ENCODE results near the gene NUP205. TPM values are rescaled to one million over a fixed set of nuclear protein-coding genes. Genes with fewer than 3 reads are reported as not detected.

Gene NUP205
- total and polyA plus RNA-seq, 12 donors, result 22.3 to 48.1 (median 35.4) TPM

DNA sequence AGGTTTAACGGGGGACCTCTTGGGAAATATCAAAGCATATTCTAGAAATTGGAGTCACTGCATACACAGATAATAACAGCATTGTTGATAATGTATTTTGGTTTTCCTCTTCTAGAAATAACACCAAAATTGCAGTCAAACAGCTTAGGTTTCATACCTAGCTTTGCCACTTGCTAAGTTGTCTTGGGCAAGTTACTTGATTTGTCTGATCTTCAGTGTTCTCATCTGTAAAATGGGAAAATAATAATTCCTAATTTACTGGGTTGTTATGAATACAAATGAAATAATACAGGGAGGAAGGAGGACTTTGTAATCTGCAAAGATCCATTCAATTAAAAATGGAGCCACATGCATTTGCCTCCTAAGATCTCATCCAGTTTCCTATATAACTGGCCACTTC lies 20.3 kb upstream of the NUP205 start:
- no peak overlapping the region for H3K4me3 ChIP-seq
- no peak for DNase-seq
- intact Hi-C loops (cut with DNase I), result no loop called here
- no peak overlapping the region for H3K27ac ChIP-seq
- H3K36me3 ChIP-seq (replicated peaks in 1 of 2), result no peaks in the 10 kb centered on the region
- H3K27me3 ChIP-seq, result no peaks in the 10 kb centered on the region
- 83 to 89% (median 85%) methylated on average over 1 of the region's 1 CpG for WGBS, 4 donors
- H3K9me3 ChIP-seq (replicated peaks in 1 of 3), result no peaks in the 10 kb centered on the region
- TF ChIP-seq CTCF (IDR thresholded peaks at IDR 0.05) (no peak), POLR2A (IDR thresholded peaks at IDR 0.05) (no peak)
- no peaks in the 10 kb centered on the region for H3K4me1 ChIP-seq (replicated peaks in 1 of 2)

DNA sequence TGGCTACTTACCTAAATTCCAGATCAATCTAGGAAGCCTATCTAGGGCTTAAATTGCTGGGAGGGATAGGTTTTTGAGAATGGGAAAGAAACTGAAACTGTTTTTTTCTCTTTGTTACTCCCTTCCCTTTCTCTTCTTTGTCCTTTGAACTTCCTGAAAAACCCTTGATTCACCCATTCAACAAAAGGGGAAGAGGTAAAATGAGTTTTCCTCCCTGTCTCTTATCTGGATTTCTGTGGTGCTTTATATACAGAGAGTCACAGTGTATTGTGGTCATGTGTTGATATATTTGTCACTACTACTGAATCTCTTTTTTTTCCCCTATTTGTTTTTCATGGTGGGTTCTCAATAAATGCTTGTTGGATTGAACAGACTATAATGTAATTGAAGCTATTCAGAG lies 19.8 kb upstream of the NUP205 start:
- TF ChIP-seq CTCF (IDR thresholded peaks at IDR 0.05) (no peak), POLR2A (IDR thresholded peaks at IDR 0.05) (no peak)
- H3K4me1 ChIP-seq (replicated peaks in 1 of 2), result no peaks in the 10 kb centered on the region
- H3K27ac ChIP-seq, result no peak overlapping the region
- no peaks in the 10 kb centered on the region for H3K27me3 ChIP-seq
- H3K36me3 ChIP-seq (replicated peaks in 1 of 2), result no peaks in the 10 kb centered on the region
- no peak for DNase-seq
- no peak overlapping the region for H3K4me3 ChIP-seq
- no peaks in the 10 kb centered on the region for H3K9me3 ChIP-seq (replicated peaks in 1 of 3)
- intact Hi-C loops (cut with DNase I), result no loop called here

DNA sequence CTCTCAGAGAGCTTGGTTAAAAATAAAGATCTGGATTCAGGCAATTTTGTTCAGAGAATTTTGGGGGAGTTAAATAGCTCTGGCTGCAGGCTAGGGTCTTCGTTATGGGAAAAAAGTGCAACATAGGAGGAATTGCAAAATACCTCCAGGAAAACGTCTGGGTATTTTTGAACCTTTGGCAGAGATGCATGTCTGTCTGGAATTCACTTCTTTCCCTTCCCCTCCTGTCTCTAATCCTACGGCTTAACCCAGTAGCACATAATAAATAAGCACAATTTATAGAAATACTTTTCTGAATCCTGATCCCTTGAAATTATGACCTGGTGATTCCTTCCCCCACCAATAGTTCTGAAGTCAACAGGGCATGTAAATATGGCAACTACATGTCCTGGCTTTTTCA lies 19.3 kb upstream of the NUP205 start:
- Histone ChIP-seq H3K4me1 (replicated peaks in 1 of 2) (no peaks in the 10 kb centered on the region), H3K27me3 (no peaks in the 10 kb centered on the region), H3K9me3 (replicated peaks in 1 of 3) (no peaks in the 10 kb centered on the region), H3K36me3 (replicated peaks in 1 of 2) (no peaks in the 10 kb centered on the region), H3K4me3 (no peak overlapping the region), H3K27ac (no peak overlapping the region)
- WGBS, 4 donors, result 31 to 45% (median 34%) methylated on average over 3 of the region's 3 CpGs
- DNase-seq, result no peak
- intact Hi-C loops (cut with DNase I), result no loop called here
- TF ChIP-seq CTCF (IDR thresholded peaks at IDR 0.05), result no peak
- TF ChIP-seq POLR2A (IDR thresholded peaks at IDR 0.05), result no peak

- Histone ChIP-seq H3K36me3 (replicated peaks in 1 of 2) (no peaks in the 10 kb centered on the region), H3K4me3 (no peak overlapping the region), H3K27ac (no peak overlapping the region), H3K4me1 (replicated peaks in 1 of 2) (no peaks in the 10 kb centered on the region), H3K27me3 (no peaks in the 10 kb centered on the region), H3K9me3 (replicated peaks in 1 of 3) (no peaks in the 10 kb centered on the region)
- WGBS, 4 donors, result 84 to 91% (median 89%) methylated on average over 2 of the region's 2 CpGs
- no peak for TF ChIP-seq CTCF (IDR thresholded peaks at IDR 0.05)
- no peak for TF ChIP-seq POLR2A (IDR thresholded peaks at IDR 0.05)
- intact Hi-C loops (cut with DNase I), result no loop called here
- DNase-seq, result no peak
Measured at GRCh38 chr7:135539629-135540028, 18.1 kb upstream of the NUP205 start.

All from adrenal gland (tissue), 12 donors.